Measurements from ENCODE around the gene MYO18B.

Gene MYO18B

GRCh38 chr22:26056455-26057200 is 314.6 kb downstream of the MYO18B start:
- no peak for DNase-seq

GRCh38 chr22:26057731-26058130 is 315.7 kb downstream of the MYO18B start:
- no peak for DNase-seq

- DNase-seq, result no peak
Measured at GRCh38 chr22:26064048-26064447, 322.1 kb downstream of the MYO18B start.

GRCh38 chr22:26065847-26066246 is 323.9 kb downstream of the MYO18B start:
- no peak for DNase-seq

GRCh38 chr22:26066534-26066933 is 324.5 kb downstream of the MYO18B start:
- DNase-seq, result no peak

- DNase-seq, result no peak
Measured at GRCh38 chr22:26068571-26068970, 326.6 kb downstream of the MYO18B start.

GRCh38 chr22:26072621-26073020 is 330.6 kb downstream of the MYO18B start:
- DNase-seq, result no peak

- DNase-seq, result no peak
Measured at GRCh38 chr22:26075251-26075650, 333.3 kb downstream of the MYO18B start.

GRCh38 chr22:26079009-26079408 is 337.0 kb downstream of the MYO18B start:
- no peak for DNase-seq
